Activated CD8-positive, alpha-beta T cell treated with anti-CD3 and anti-CD28 coated beads for 36 hours (primary cell): ENCODE results near the gene B4GALT3. TPM values are rescaled to one million over a fixed set of nuclear protein-coding genes. Genes with fewer than 3 reads are reported as not detected.

ENCODE experiments used
- ATAC-seq: fragments of 200-7000 bp; cut with Tn5 transposase; one replicate; pipeline ENCODE4 v1.10.0; 2021; ENCODE audit warnings: mild to moderate bottlenecking, moderate library complexity
- CTCF ChIA-PET: fragments of 350-600 bp; sonication (Branson Sonifier 250); formaldehyde crosslinking; loops from one replicate; lab custom pipeline; 2021; ENCODE audit warnings: antibody characterized with exemption; lab: Charles Lee
- POLR2A ChIA-PET: fragments of 350-600 bp; sonication (Branson Sonifier 250); formaldehyde crosslinking; loops from one replicate; lab custom pipeline; 2021; ENCODE audit warnings: antibody characterized with exemption; lab: Charles Lee
- DNase-seq: peaks from one replicate; pipeline ENCODE4 v3.0.0-alpha.2; 2020
- H3K27ac Mint-ChIP-seq: one replicate; pipeline ENCODE4 v1.8.0; 2021; ENCODE audit warnings: mild to moderate bottlenecking, mixed read lengths
- H3K27me3 Mint-ChIP-seq: one replicate; pipeline ENCODE4 v1.8.0; 2021; ENCODE audit warnings: mixed read lengths
- H3K36me3 Mint-ChIP-seq: one replicate; pipeline ENCODE4 v1.8.0; 2021; ENCODE audit warnings: low read depth, mixed read lengths
- H3K4me1 Mint-ChIP-seq: one replicate; pipeline ENCODE4 v1.8.0; 2021; ENCODE audit warnings: low read depth, mixed read lengths
- H3K4me3 Mint-ChIP-seq: one replicate; pipeline ENCODE4 v1.8.0; 2021; ENCODE audit warnings: mild to moderate bottlenecking, moderate library complexity, mixed read lengths
- H3K9me3 Mint-ChIP-seq: one replicate; pipeline ENCODE4 v1.8.0; 2021; ENCODE audit warnings: mixed read lengths
- intact Hi-C: fragments of 100-400 bp; cut with micrococcal nuclease; formaldehyde crosslinking; loops from one replicate; pipeline ENCODE4 v1.10.0; 2022
- total RNA-seq, 2 experiments: library from RNA; stranded (reverse); gene quantifications; one replicate each; pipeline ENCODE4 v1.2.3, GENCODE V29; 2021
- TF ChIP-seq, protein P1 (sequence below): fragments of 200-600 bp; IDR thresholded peaks from one replicate; pipeline ENCODE4 v1.8.0; 2022; ENCODE audit warnings: antibody characterized with exemption, mild to moderate bottlenecking

B4GALT3 gene
- total RNA-seq, 2 experiments from 2014 or later = 39.9 to 40.8 TPM

DNA sequence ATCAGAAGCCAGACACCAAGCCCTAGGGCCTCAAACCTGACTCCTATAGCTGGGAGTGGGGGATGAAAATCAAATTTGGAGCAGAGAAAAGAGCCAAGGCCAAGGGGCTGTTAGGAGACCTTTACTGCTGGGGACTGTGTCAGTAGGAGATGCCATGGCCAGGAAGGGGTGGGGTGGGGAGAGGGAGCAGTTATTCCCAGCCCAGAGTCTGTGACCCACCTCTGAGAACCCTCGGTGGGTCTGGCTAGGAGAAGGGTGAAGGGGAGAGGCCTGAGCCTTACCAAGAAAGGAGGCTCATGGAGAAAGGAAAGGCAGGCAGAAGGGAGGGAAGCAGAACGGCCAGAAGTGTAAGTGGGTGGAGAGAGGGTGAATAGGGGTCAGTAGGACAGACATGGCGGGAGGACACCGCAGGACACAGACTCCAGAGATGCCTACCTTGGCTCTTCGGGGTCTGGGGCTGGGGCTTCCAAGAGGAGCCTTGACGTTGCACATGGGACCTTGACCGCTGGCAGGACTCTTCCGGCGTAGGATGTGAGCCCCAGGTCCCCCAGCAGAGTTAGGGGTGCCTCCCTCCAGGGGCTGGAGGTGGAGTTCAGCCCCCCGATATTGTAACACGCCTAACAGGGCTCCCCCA is 20.4 kb upstream of the B4GALT3 start:
- no peak overlapping the region for H3K27ac Mint-ChIP-seq
- ChIA-PET POLR2A (no interaction called here), CTCF (interaction anchor here (18.7 kb wide), 1 partner anchor 25 kb away, joined by 306 read pairs; the partner anchor contains the start of genes APOA2 and TOMM40L)

DNA sequence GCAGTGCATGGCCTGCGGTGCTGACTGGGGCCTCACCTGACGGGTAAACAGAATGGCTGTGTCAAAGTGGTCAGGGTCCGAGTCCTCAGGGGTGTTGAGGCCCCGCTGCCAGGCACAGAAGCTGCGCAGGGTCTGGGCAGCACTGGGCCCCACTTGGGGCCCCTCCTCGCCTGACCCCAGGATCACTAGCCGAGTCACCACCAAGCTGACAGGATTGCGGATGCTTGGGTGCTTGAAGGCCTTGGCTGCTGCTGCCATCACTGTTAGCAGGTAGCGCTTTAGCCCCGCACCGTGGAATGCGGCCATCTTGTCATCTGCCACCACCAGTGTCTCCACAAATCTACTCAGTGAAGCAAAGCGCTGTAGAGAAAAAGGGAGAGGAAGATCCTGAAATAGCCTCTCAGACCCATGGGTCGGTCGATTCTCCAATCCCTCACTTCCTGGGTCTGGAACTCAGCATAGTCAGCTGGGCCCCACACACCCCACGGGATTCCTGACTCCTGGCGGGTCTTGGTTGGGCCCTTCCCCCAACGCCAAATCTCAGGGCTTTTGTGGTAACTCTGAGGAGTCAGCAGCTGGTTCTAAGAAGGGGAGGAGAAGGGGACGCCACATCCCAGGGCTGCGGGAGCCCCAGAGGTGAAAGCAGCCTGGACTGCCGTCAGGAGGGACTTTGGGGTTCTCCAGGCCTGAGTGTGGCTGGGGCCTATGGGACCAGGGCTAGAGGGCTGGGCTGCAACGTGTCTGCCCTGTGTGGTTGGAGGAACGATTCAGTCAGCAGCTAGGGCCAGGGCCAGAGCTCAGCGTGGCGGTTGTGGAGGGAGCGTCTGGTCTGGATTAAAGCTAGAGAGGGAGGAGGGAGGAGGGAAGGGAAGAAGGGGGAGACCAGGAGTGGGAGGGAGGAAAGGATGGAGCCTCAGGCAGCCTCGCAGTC is 19.5 kb upstream of the B4GALT3 start:
- Mint-ChIP-seq H3K27ac (no peak overlapping the region), H3K36me3 (no peaks in the 10 kb centered on the region), H3K4me1 (peaks cover 42% of the 10 kb centered on the region), H3K9me3 (no peaks in the 10 kb centered on the region), H3K27me3 (no peaks in the 10 kb centered on the region), H3K4me3 (no peak overlapping the region)
- ChIA-PET CTCF (interaction anchor here (1.3 to 18.7 kb wide), 2 partner anchors 11 to 26 kb away, joined by 3 to 306 read pairs; partner anchors contain the start of genes APOA2 and TOMM40L), POLR2A (no interaction called here)
- DNase-seq (no peak), ATAC-seq (no peak)
- intact Hi-C loops = loop anchor here (10.0 kb wide), 1 partner anchor 108 kb away; the partner anchor contains the start of gene MPZ
- TF ChIP-seq, protein P1, sequence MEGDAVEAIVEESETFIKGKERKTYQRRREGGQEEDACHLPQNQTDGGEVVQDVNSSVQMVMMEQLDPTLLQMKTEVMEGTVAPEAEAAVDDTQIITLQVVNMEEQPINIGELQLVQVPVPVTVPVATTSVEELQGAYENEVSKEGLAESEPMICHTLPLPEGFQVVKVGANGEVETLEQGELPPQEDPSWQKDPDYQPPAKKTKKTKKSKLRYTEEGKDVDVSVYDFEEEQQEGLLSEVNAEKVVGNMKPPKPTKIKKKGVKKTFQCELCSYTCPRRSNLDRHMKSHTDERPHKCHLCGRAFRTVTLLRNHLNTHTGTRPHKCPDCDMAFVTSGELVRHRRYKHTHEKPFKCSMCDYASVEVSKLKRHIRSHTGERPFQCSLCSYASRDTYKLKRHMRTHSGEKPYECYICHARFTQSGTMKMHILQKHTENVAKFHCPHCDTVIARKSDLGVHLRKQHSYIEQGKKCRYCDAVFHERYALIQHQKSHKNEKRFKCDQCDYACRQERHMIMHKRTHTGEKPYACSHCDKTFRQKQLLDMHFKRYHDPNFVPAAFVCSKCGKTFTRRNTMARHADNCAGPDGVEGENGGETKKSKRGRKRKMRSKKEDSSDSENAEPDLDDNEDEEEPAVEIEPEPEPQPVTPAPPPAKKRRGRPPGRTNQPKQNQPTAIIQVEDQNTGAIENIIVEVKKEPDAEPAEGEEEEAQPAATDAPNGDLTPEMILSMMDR = no peak

More for the DNA sequence above, 20.4 kb upstream of the B4GALT3 start:
- TF ChIP-seq, protein P1 = no peak
- peaks cover 37% of the 10 kb centered on the region for H3K4me1 Mint-ChIP-seq
- intact Hi-C loops = loop anchor here (10.0 kb wide), 1 partner anchor 107 kb away; the partner anchor contains the start of gene MPZ
- H3K9me3 Mint-ChIP-seq = no peaks in the 10 kb centered on the region
- H3K27me3 Mint-ChIP-seq = no peaks in the 10 kb centered on the region
- ATAC-seq (no peak), DNase-seq (no peak)
- H3K36me3 Mint-ChIP-seq = peaks cover 5% of the 10 kb centered on the region
- no peak overlapping the region for H3K4me3 Mint-ChIP-seq

DNA sequence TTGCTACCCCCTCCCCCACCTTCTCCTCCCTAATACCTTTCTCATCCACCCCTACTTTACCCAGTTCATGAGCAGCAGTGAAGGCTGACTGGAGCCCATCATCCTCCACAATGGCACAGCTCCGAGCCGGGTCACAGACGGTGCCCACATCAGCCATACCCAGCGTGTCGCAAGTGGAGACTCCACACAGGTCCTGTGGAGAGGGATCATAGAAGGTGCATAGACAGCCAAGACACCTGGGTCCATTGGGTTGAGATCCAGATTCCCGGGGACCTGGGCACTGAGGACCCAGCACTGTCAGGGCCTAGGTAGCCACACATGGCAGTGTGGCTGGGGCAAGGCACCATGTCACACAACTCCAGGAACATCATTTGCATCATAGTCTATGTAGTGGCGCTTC is 18.8 kb upstream of the B4GALT3 start:
- Mint-ChIP-seq H3K27ac (peak overlapping the region; percentile 69), H3K4me1 (peaks cover 35% of the 10 kb centered on the region), H3K9me3 (no peaks in the 10 kb centered on the region), H3K4me3 (no peak overlapping the region), H3K36me3 (no peaks in the 10 kb centered on the region), H3K27me3 (no peaks in the 10 kb centered on the region)
- TF ChIP-seq, protein P1 = no peak
- DNase-seq = no peak
- ChIA-PET CTCF (interaction anchor here (1.3 kb wide), 1 partner anchor 10 kb away, joined by 3 read pairs; no protein-coding TSS in a partner anchor), POLR2A (no interaction called here)
- ATAC-seq = no peak
- intact Hi-C loops = loop anchor here (10.0 kb wide), 1 partner anchor 109 kb away; the partner anchor contains the start of gene MPZ

DNA sequence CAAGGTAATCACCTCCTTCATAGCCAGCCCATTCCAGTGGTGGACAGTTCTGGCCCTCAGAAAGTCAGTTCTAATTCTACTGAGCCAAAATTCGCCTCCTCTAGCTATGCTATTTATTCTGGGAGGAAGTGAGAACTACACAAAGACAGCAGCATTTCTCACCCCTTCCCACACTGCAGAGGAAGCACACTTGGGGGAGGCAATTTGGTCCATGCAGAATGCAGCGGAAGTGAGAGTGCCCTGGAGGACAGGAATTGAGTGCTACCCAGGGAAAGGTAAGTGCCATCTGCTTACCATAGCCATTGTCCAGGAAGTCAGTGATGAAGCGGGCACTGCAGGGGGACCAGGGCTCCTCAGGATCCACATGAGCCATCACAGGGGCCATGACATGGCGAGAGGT is 17.9 kb upstream of the B4GALT3 start:
- ChIA-PET CTCF (interaction anchor here (1.0 to 5.2 kb wide), 5 partner anchors 9 to 188 kb away, joined by 4 to 67 read pairs (median 43); partner anchors contain the start of genes APOA2 and TOMM40L), POLR2A (interaction anchor here (1.2 kb wide), 1 partner anchor 15 kb away, joined by 3 read pairs; no protein-coding TSS in a partner anchor)
- ATAC-seq (no peak), DNase-seq (no peak)
- Mint-ChIP-seq H3K4me1 (peaks cover 26% of the 10 kb centered on the region), H3K27ac (peak overlapping the region; percentile 78), H3K4me3 (no peak overlapping the region), H3K27me3 (no peaks in the 10 kb centered on the region), H3K36me3 (no peaks in the 10 kb centered on the region), H3K9me3 (no peaks in the 10 kb centered on the region)
- TF ChIP-seq, protein P1 = no peak
- intact Hi-C loops = loop anchor here (10.0 kb wide), 1 partner anchor 110 kb away; the partner anchor contains the start of gene MPZ
